ENCODE results near the gene MAPK9. TPM values are rescaled to one million over a fixed set of nuclear protein-coding genes. Genes with fewer than 3 reads are reported as not detected.
"Not testable (repeated sequence)": the region's sequence is repeated elsewhere in the genome, so short reads cannot be mapped to it uniquely, and the experiment has no call there.

Gene MAPK9
- total RNA-seq, 1 donor from 2014 or later, result 34.4 TPM

DNA sequence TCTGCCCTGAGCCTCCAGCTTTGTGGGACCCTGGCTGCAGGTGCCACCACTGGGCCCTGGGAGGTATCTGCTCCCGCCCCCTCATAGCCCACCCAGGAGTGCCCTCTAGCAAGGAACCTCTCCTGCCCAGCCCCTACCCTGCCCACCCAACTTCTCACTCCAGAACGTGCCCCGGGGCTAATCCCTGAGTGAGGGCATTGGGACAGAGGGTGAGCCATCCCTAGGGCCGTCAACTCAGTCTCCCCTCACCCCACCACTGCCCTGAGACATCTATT, 80.2 kb downstream of the MAPK9 start:
- H3K36me3 Mint-ChIP-seq, result no peaks in the 10 kb centered on the region
- TF ChIP-seq, protein P1, sequence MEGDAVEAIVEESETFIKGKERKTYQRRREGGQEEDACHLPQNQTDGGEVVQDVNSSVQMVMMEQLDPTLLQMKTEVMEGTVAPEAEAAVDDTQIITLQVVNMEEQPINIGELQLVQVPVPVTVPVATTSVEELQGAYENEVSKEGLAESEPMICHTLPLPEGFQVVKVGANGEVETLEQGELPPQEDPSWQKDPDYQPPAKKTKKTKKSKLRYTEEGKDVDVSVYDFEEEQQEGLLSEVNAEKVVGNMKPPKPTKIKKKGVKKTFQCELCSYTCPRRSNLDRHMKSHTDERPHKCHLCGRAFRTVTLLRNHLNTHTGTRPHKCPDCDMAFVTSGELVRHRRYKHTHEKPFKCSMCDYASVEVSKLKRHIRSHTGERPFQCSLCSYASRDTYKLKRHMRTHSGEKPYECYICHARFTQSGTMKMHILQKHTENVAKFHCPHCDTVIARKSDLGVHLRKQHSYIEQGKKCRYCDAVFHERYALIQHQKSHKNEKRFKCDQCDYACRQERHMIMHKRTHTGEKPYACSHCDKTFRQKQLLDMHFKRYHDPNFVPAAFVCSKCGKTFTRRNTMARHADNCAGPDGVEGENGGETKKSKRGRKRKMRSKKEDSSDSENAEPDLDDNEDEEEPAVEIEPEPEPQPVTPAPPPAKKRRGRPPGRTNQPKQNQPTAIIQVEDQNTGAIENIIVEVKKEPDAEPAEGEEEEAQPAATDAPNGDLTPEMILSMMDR (conservative IDR thresholded peaks at IDR 0.05), result no peak
- H3K4me3 Mint-ChIP-seq, result no peak overlapping the region
- H3K27ac Mint-ChIP-seq, result no peak overlapping the region
- H3K4me1 Mint-ChIP-seq (ENCODE audit: unreplicated experiment), result peaks cover 7% of the 10 kb centered on the region
- H3K27me3 Mint-ChIP-seq, result peaks cover 26% of the 10 kb centered on the region
- peak; percentile 59 for DNase-seq (ENCODE audit: extremely low spot score, unreplicated experiment)
- no peaks in the 10 kb centered on the region for H3K9me3 Mint-ChIP-seq

- Mint-ChIP-seq H3K36me3 (no peaks in the 10 kb centered on the region), H3K27ac (no peak overlapping the region), H3K4me1 (ENCODE audit: unreplicated experiment) (peaks cover 7% of the 10 kb centered on the region), H3K4me3 (no peak overlapping the region), H3K27me3 (peaks cover 29% of the 10 kb centered on the region), H3K9me3 (no peaks in the 10 kb centered on the region)
- DNase-seq (ENCODE audit: extremely low spot score, unreplicated experiment), result peak; percentile 43
- TF ChIP-seq, protein P1 (conservative IDR thresholded peaks at IDR 0.05), result no peak
Observed at GRCh38 chr5:180210961-180211760, 80.7 kb downstream of the MAPK9 start.

DNA sequence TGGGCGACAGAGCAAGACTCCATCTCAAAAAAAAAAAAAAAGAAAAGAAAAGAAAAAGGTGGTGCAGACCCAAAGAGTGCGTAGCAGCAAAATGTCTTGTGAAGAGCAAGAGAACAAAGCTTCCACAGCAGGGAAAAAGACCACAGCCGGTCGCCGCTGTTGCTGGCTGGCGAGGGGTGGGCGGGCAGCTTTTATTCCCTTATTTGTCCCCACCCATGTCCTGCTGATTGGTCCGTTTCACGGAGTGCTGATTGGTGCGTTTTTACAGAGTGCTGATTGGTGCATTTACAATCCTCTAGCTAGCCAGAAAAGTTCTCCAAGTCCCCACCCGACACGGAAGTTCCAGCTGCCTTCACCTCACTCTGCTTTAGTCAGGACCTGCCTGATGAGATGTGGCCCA, 81.8 kb downstream of the MAPK9 start:
- H3K27ac Mint-ChIP-seq; H3K4me1 Mint-ChIP-seq (ENCODE audit: unreplicated experiment); H3K36me3 Mint-ChIP-seq; H3K9me3 Mint-ChIP-seq: not testable (repeated sequence)
- peak; percentile 62 for DNase-seq (ENCODE audit: extremely low spot score, unreplicated experiment)
- H3K4me3 Mint-ChIP-seq, result peak overlapping the region; percentile 72
- H3K27me3 Mint-ChIP-seq, result peaks cover 29% of the 10 kb centered on the region

GRCh38 chr5:180209137-180209581, 82.7 kb downstream of the MAPK9 start, which contains the start of gene RASGEF1C:
Gene RASGEF1C (minus strand): TSS chr5:180209211. CDS start chr5:180138052, 71,159 bp downstream.
- TF ChIP-seq, protein P1 (conservative IDR thresholded peaks at IDR 0.05), result peak; percentile 67
- no peaks in the 10 kb centered on the region for H3K36me3 Mint-ChIP-seq
- peak; percentile 83 for DNase-seq (ENCODE audit: extremely low spot score, unreplicated experiment)

GRCh38 chr5:180208435-180209081, 83.3 kb downstream of the MAPK9 start:
- Mint-ChIP-seq H3K27me3 (peaks cover 23% of the 10 kb centered on the region), H3K36me3 (no peaks in the 10 kb centered on the region), H3K4me1 (ENCODE audit: unreplicated experiment) (peaks cover 7% of the 10 kb centered on the region), H3K4me3 (peak overlapping the region; percentile 81), H3K9me3 (no peaks in the 10 kb centered on the region), H3K27ac (no peak overlapping the region)
- peak; percentile 71 for DNase-seq (ENCODE audit: extremely low spot score, unreplicated experiment)
- TF ChIP-seq, protein P1 (conservative IDR thresholded peaks at IDR 0.05), result peak; percentile 42

More at GRCh38 chr5:180209137-180209581, 82.7 kb downstream of the MAPK9 start, which contains the start of gene RASGEF1C:
- H3K4me1 Mint-ChIP-seq (ENCODE audit: unreplicated experiment), result peaks cover 7% of the 10 kb centered on the region
- H3K4me3 Mint-ChIP-seq, result peak within 1 kb of the TSS; percentile 81
- no peak within 1 kb of the TSS for H3K27ac Mint-ChIP-seq
- no peaks in the 10 kb centered on the region for H3K9me3 Mint-ChIP-seq
- peaks cover 29% of the 10 kb centered on the region for H3K27me3 Mint-ChIP-seq

GRCh38 chr5:180208038-180208434, 83.8 kb downstream of the MAPK9 start:
- Mint-ChIP-seq H3K4me1 (ENCODE audit: unreplicated experiment) (peaks cover 7% of the 10 kb centered on the region), H3K27me3 (peaks cover 21% of the 10 kb centered on the region), H3K4me3 (peak overlapping the region; percentile 81), H3K9me3 (no peaks in the 10 kb centered on the region), H3K27ac (no peak overlapping the region), H3K36me3 (no peaks in the 10 kb centered on the region)
- DNase-seq (ENCODE audit: extremely low spot score, unreplicated experiment), result no peak
- TF ChIP-seq, protein P1 (conservative IDR thresholded peaks at IDR 0.05), result no peak

All from type B pancreatic cell (in vitro differentiated cells).